ENCODE results near the gene CDKAL1. TPM values are rescaled to one million over a fixed set of nuclear protein-coding genes. Genes with fewer than 3 reads are reported as not detected.

The CDKAL1 gene
- total RNA-seq, 1 donor from 2014 or later = 34.3 TPM

GRCh38 chr6:21143645-21144044 is 609.4 kb downstream of the CDKAL1 start:
- TF ChIP-seq CTCF (IDR thresholded peaks at IDR 0.05; ENCODE audit: unreplicated experiment) = no peak
- Mint-ChIP-seq H3K4me3 (ENCODE audit: low read depth) (no peak overlapping the region), H3K4me1 (ENCODE audit: low read depth) (peaks cover 34% of the 10 kb centered on the region), H3K27me3 (no peaks in the 10 kb centered on the region), H3K9me3 (ENCODE audit: low read depth) (peaks cover 5% of the 10 kb centered on the region), H3K36me3 (ENCODE audit: insufficient read depth) (peaks cover 10% of the 10 kb centered on the region), H3K27ac (no peak overlapping the region)
- no peak for DNase-seq (ENCODE audit: low spot score, unreplicated experiment)

DNA sequence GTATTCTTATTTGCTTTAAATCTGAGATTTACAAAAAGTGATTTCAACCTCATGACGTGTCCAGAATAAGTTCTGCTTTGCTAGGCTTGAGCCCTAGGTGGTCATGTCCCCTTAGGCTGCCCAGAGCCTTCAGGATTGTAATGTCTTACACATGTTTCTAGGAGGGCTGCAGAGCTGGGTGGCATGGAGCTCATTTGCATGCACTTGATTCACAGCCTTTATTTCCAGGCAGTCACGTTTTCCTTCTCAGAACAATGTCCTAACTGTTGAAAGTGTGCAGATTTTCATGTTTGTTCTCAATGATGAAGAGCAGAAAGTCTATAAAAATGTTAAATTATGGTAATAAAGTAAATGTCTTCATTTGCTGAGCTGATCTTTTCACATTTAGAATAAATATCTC is 610.7 kb downstream of the CDKAL1 start:
- H3K27me3 Mint-ChIP-seq = no peaks in the 10 kb centered on the region
- TF ChIP-seq CTCF (IDR thresholded peaks at IDR 0.05; ENCODE audit: unreplicated experiment) = no peak
- DNase-seq (ENCODE audit: low spot score, unreplicated experiment) = no peak
- H3K27ac Mint-ChIP-seq = peak overlapping the region; percentile 50
- no peak overlapping the region for H3K4me3 Mint-ChIP-seq (ENCODE audit: low read depth)
- H3K36me3 Mint-ChIP-seq (ENCODE audit: insufficient read depth) = peaks cover 10% of the 10 kb centered on the region
- H3K9me3 Mint-ChIP-seq (ENCODE audit: low read depth) = peaks cover 5% of the 10 kb centered on the region
- peaks cover 30% of the 10 kb centered on the region for H3K4me1 Mint-ChIP-seq (ENCODE audit: low read depth)

- H3K4me3 Mint-ChIP-seq (ENCODE audit: low read depth) = no peak overlapping the region
Observed at GRCh38 chr6:21147995-21148394, 613.7 kb downstream of the CDKAL1 start.

DNA sequence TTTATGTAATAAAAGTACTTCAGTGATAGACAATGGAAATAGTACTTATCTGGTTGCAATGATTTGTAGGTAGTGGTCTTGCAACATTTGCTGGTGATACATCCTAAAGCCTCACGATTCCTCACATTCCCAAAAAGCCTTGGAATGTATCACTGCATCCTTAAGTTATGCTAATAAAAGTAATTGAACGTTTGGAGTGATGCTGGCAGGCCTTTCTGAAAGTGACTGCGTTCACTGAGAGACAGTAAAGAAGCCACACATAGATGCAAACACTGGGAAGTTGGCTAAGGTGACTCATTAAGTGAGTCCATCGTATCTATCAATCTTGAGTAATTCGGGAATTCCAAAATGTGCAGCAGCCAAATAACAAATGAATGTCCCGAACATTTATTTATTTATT is 615.2 kb downstream of the CDKAL1 start:
- no peak overlapping the region for H3K27ac Mint-ChIP-seq
- H3K4me1 Mint-ChIP-seq (ENCODE audit: low read depth) = peaks cover 48% of the 10 kb centered on the region
- peaks cover 3% of the 10 kb centered on the region for H3K36me3 Mint-ChIP-seq (ENCODE audit: insufficient read depth)
- no peak for DNase-seq (ENCODE audit: low spot score, unreplicated experiment)
- no peaks in the 10 kb centered on the region for H3K27me3 Mint-ChIP-seq
- H3K9me3 Mint-ChIP-seq (ENCODE audit: low read depth) = no peaks in the 10 kb centered on the region
- no peak for TF ChIP-seq CTCF (IDR thresholded peaks at IDR 0.05; ENCODE audit: unreplicated experiment)
- no peak overlapping the region for H3K4me3 Mint-ChIP-seq (ENCODE audit: low read depth)

More at GRCh38 chr6:21147995-21148394, 613.7 kb downstream of the CDKAL1 start:
- Mint-ChIP-seq H3K27ac (peak overlapping the region; percentile 46), H3K36me3 (ENCODE audit: insufficient read depth) (peaks cover 3% of the 10 kb centered on the region), H3K9me3 (ENCODE audit: low read depth) (no peaks in the 10 kb centered on the region), H3K27me3 (no peaks in the 10 kb centered on the region), H3K4me1 (ENCODE audit: low read depth) (peaks cover 49% of the 10 kb centered on the region)
- DNase-seq (ENCODE audit: low spot score, unreplicated experiment) = no peak
- no peak for TF ChIP-seq CTCF (IDR thresholded peaks at IDR 0.05; ENCODE audit: unreplicated experiment)

DNA sequence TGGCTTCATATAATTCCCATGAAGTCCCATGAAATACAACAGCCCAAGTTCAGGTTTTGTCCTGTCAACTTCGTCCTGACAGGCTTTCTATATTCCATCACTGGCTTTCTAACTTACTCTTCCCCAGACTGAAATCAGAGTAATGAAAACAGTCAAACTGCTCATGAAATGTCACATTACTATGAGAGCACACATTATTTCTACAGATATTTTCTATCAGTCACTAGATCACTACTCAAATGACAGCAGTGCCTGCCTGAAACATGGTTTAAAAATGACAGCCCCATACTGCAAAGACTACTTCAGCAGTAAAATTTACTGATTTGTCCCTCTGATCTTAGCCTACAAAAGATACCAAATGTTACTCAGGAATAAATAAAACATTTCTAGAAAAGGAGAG is 616.4 kb downstream of the CDKAL1 start:
- Mint-ChIP-seq H3K27me3 (no peaks in the 10 kb centered on the region), H3K9me3 (ENCODE audit: low read depth) (no peaks in the 10 kb centered on the region), H3K27ac (peak overlapping the region; percentile 87), H3K36me3 (ENCODE audit: insufficient read depth) (no peaks in the 10 kb centered on the region), H3K4me1 (ENCODE audit: low read depth) (peaks cover 39% of the 10 kb centered on the region), H3K4me3 (ENCODE audit: low read depth) (no peak overlapping the region)
- DNase-seq (ENCODE audit: low spot score, unreplicated experiment) = no peak
- no peak for TF ChIP-seq CTCF (IDR thresholded peaks at IDR 0.05; ENCODE audit: unreplicated experiment)

Data from progenitor cell of endocrine pancreas (in vitro differentiated cells).